Smooth muscle cell of the brain vasculature (primary cell): ENCODE results near the gene CHIT1.
"Not testable (repeated sequence)": the region's sequence is repeated elsewhere in the genome, so short reads cannot be mapped to it uniquely, and the experiment has no call there.

Experiments used
- DNase-seq: peaks from one replicate; pipeline ENCODE4 v3.0.0-alpha.2; 2012; ENCODE audit warnings: low read depth, low spot score

CHIT1 gene

DNA sequence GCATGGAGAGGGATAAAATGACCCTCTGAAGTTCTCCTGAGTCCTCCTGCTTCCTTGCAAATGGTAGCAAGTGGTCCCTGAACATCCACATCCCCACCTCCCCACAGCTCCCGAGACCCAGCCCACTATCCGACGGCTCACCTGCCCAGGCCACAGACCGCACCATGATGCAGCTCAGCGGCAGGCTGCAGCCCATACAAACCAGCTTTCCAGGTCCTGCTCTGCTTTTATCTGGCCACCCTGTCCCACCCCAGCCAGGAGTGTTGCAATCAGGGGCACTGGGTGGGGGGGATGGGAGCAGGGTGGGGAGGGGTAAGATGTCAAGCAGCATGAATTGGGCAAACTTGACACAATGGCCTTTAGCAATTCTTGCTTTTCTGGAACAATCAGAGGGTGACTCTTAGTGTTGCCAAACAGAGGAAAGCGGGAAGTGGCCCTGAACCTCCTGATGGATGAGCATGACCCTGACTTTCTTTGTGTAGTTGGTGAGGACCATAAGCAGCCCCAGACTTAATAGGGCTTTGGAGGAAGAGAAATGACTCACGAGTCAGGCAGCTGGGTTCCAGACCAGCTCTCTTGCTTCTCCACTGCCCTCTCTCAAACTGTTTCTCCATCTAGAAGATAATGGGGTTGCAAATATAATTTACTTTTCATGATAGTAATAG, at the start of gene CHIT1:
Gene CHIT1 (minus strand): TSS at position 203 of the 665 bp plus-strand sequence. CDS start 37 bp downstream, at position 166.
- DNase-seq = no peak

DNA sequence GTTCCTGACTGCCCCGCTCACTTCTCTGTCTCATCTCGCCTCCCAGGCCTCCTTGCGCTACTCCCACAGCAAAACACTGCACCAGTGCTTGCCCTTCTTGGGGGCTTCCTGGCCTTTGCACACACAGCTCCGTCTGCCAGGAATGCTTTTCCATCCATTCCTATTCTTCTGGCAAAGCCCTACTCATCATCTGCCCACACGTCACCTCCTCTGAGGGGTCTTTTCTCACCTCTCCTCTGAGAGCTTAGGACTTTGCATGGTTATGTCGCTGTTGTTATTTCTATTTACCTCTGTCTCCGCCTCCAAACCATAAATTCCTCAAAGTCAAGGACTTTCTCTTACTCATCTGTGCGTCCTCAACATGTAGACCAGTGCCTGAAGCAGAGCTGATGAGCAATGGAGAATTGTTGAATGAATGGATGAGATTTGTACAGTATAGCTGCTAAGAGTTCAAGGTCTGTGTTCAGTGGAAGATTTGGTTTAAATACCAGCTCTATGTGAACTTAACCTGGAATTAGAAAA, 49.5 kb upstream of the CHIT1 start:
- DNase-seq = no peak

DNA sequence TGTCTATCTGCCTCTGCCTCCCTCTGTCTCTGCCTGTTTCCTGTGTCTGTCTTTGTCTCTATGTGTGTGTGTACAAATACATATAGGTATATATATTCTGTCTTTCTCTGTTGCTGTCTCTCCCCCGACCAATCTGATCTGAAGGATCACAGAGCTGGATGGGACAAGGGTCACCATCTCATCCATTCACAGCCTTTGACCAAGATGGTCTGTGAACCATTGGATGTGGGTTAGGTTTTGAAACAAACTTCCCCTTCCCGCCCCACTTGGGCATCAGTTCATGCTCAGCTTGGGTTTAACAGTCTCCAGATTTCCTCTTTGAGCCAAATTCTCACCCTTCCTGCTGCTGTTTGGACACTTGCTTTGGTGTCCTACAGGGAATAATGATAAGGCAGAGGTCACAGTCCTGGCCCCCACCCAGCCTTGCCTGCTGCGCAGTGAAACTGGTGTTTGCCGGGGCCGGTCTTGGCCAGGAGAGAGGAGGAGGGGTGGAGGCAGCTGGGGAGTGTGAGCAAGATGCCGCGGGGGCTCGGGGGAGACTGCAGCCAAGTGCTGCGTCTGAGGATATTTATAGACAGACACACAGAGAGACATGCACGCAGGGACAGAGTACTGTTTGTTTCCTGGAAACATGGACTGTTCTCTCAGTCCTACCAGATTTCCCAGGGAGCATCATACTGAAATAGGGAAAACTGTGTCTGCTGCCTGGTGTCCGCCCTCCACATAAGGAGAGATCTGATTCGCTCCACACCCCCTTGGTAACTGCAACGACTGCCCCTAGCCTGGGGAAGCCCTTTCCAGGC, 48.8 kb upstream of the CHIT1 start:
- no peak for DNase-seq

DNA sequence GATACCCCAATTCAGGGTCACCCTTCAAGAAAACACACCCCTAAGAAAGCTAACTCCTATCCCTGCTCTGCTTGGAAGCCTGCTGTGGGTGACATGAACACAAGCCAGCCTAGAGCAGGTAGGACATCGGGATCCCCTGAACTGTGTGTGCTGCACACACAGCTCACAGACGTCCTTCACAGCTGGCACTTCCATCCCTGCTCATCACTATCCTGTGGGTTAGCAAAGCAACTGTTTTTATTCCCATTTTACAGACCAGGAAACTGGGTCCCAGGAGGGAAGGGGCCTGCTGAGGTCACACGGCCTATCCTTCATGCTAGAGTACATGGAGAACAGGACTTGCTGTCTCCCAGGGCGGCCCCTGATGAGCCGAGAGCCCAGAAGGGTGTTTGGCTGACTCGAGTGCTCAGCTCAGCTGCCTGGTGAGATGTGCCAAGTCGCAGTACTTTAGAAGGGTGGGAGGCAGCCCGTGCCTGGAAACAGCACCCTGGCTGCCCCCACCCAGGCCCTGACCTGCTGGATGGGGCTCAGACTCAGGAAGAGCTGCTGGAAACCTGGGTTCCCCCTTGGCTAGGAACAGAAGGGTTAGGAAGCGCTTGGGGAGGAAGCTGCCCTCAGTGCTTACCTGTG, 47.6 kb upstream of the CHIT1 start:
- no peak for DNase-seq

DNA sequence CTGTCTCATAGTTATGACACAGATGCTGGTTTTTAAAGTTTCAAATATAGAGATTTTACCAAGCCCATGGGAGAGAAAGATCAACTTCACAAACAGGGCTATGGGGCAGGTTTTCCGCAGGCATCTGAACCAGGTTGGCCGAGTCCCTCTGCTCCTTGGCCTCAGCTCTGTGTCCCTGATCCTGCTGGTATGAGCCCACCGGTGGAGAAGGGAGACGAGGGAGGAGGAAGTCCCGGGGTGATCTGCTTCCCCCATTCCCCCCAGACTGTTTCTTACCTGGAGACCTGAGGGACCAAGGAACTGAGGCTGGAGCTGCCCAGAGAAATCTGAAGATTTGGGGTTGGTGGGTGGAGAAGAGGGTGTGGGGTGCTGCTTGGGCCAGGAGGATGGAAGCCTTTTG, 46.9 kb upstream of the CHIT1 start:
- no peak for DNase-seq

DNA sequence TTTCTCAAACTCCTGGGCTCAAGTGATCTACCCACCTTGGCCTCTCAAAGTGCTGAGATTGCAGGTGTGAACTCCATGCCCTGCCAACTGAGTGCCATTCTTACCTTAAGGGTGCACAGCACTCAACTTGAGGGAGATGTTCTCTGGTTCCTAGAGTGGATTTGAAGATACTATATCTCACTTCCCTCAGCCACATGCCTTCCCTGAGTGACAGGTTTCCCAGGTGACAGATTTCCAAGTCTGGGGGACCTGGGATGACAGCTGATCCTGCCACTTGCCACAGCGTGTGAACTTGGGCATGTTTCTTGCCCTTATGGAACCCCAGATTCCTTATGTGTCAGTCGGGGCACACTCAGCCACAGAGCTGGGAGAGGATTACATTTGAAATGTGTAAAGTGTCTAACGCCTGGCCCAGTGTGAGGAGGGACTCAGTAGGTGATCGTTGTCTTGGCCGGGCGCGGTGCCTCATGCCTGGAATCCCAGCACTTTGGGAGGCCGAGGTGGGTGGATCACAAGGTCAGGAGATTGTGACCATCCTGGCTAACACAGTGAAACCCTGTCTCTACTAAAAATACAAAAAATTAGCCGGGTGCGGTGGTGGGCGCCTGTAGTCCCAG, 46.3 kb upstream of the CHIT1 start:
- no peak for DNase-seq

DNA sequence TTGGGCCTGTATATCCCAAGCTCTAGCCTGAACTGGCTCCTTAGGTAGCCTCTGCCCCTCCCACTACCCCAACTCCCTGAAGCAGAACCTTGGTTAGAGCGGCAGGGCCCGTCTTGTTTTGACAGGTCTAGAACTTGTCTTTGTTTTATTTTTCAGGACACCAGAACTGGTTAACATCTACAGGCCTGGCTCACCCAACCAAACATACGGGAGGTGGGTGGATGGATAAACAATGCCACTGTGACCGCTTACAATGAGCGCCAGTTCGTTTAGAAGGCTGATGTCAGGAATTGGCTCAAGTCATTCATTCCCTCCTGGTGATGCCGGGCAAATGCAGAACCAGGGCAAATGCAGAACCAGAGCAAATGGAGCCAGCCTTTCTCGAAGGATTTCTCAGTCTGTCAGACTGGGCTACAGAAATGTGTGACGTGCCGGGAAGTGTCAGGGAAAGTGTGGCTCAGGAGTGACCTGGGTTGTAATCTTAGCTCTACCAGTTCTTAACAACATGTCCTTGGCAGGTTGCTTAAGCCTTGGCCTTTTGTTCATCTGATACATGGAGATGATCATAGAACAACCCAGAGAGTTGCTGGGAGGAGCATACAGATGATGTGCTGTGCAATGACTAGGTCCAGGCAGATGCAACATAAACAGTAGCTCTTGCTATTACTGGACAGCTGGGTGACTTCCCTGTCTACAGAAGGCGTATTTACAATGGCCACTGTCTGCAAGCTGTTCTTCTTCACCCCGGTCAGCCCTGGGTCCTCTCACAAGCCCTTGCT, 45.3 kb upstream of the CHIT1 start:
- DNase-seq = no peak

DNA sequence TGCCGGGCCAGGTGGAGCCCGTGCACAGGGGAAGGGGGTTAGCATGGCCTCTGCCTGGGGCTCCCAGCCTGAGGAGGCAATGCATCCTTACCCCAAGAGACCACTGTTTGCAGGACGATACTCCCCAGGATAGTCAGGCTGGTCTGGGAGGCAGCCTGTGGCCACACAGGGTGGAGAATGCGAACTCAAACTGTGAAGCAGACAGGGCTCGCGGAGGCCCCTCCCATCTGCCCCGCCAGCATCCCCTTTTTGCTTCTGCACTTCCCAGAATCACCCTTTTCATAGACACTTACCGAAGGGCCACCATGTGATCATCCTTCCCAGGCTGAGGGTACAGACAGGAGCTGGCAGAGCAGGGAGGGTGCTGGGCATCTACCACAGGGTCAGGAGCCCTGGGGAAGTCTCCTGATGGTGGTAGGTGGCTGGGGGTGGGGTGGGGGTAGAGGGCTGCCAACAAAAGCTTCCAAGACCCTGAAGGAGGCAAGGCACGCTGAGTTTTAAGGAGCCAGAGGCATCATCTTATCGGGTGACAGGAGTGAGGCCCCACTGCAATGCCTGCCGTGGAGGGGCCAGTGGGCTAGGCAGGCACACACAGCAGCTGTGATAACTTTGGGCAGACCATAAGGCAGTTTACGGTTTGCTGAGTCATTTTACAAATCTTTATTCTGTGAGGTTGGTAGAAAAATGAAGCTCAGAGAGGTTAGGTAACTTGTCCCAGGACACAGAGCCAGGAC, 44.6 kb upstream of the CHIT1 start:
- no peak for DNase-seq

DNA sequence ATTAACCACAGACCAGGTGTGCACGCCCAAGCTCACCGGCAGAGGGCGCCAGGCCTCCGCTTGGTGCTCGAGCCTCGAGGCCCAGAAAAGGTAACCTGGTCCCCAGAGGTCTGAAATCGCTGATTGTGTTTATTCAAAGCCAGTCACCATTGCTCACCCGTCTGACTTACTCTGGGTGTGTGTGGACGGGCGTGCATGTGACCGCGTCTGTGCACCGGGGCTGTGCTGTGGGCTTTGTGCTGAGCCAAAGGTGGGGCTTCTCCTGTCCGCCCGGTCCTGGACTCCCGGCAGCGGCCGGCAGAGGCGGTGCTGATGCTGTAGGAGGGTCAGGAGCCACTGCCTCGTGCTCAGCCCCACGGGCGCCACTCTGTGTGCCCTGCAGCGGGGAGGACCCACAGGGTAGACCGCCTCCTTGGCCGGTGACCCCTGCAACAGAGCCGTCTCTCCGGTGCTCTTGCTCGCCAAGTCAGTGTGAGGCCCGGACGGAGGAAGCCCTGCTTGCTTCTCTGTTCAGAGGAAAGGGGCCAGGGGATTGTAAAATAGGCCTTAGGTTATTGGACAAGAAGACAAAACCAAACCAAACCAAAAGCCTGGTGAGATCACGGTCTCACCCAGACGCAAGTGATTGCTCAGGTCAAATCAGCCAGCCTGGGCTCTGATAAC, 43.9 kb upstream of the CHIT1 start:
- DNase-seq = no peak

DNA sequence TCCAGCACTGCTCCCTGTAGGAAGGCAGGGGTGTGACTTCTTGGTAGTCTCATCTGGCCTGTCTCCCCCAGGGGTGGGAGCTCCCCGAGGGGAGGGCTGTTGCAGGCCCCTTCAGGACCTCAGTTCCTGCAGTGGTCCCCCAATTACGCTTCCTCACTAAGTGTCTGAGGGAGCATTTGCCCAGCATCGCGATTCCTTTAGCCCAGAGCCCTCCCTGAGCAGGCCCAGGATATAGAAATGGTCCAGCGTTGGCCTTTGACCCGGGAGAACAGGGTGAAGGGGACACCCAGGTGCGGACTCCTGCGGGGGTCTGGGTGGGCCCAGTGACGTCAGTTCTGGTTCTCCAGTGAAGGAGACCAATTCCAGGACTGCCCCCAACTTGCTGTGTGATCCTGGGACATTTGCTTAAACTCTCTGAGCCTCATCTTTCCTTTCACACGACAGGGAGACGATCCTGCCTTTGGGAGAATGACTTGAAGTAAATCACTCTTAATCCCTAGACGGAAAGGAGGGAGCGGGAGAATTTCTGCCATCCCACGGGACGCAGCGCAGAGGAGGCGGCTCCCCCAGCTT, 43.2 kb upstream of the CHIT1 start:
- no peak for DNase-seq

DNA sequence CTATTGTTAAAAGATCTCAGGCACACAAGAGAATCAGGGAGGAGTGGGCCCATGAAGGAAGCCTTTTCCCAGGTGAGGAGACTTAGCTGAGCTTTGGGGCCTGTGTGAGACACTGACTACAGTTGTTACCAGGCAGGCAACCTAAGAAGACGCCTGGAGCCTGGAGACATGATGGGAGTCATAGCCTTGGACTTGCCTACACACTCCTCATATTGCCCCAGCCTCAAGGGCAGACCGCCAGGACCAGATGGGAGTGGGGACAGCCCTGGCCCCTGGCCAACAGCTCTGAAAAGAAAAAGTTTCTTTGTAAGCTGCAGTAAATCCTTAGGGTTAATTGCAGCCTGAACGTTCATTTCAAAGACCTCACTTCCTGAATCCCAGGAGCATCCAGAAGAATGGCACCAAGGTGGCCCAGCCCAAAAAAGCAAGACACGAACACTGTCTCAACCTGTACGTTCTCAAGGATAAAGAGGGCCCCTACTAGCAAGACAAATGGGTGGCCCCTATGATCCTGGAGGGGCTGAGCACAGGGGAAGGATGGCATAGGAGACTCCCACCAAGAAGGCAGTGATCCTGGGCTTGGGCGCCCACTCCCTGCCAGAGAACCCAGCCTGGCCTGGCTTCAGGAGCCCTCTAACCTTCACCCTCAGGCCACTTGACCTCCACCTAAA, 42.6 kb upstream of the CHIT1 start:
- no peak for DNase-seq

DNA sequence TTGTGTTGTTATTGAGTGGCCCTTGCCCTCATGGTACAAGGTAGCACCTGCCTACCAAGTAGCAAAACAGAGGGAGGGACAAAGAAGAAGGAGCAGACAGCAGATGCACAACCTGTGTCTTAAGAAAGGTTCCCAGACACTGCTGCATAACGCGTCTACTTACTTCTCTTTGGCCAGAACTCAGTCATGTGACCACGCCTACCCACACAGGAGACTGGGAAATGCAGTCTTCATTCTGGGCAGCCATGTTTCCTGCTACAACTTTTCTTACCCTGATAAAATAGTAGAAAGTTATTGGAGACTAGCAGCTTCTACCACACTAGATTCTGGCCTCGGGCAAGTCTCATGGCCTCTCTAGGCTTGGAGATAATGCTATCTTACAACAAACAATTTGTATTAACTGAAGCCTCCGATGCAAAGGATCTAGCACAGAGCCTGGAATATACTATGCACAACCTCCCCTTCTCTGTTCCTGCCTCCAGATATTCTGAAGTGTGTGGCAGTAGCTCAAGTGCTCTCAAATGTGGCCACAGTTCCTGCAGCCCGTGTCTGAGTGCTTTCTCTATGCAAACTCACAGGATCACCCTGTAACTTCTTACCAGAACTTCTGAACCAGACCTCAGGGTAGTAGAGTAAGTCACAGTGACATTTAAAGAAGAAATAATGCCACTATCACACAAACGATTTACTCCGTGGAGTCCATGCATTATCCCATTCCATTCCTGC, 41.7 kb upstream of the CHIT1 start:
- no peak for DNase-seq

DNA sequence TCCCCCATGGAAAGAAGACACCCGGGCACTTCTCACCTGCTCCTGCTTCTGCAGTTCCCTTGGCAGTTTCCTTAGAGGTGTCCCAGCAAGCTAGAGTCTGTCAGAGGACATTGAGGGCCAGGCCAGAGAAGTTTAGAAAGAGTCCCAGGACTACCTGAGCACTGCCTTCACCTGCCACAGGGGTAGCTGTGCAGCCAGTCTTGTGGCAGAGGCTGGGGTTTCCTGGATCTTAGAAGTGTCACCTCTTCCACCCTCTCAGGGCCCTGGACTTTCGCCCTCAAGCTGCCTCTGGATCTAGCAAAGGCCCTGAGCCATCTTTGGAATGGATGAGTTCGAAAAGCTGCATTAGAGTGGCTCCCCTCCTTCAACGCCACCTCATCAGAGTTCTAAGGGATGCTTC, 41.0 kb upstream of the CHIT1 start:
- no peak for DNase-seq

DNA sequence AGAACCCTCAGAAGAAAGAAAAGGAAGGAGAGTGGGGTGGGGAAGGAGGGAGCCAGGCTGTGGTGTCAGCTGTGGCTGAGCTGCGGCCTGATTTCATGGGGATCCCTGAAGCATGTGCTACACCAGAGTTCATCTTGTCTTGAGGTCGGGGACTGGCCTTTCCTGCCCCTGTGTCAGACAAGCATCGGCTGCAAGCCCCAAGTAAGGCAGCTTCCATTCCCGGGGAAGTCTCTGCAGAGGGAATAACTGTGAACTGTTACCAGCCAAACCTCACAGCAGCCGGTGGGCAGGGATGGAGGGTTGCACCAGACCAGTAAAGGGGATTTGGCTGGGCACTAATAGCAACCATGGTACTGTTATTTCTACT, 40.2 kb upstream of the CHIT1 start:
- no peak for DNase-seq

DNA sequence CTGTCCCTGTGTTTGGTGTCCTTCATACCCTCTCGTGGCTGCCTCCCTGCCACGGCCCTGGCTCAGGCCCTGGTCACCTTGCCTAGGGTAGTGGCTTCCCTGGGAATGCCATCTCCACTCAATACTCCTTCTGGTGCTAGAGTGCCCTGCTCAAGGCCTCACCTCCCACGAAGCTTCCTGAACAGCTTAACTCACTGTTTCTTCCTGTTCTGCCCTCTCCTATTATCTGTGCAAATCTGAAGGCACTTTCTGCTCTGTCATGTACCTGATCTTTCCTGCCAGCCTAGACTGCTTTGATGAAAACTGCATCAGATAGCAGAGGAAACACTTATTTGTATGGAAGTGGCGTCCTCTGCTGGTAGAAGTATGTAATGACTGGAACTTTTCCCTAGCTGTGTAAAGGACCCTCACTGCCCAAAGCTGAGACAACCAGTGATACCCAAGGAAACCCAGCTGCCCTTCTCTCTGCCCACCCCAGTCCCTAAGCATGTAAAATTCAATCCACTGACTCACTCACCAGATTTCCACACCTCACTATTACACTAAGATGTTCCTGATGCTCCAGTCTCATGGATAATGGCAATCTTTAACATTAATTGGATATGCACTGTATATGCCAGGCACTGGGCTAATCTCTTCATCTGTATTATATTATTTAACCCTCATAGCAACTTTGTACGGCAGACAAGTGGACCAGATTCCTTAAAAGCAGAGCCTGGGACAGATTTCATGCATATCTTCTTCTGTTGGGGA, 39.6 kb upstream of the CHIT1 start:
- no peak for DNase-seq

DNA sequence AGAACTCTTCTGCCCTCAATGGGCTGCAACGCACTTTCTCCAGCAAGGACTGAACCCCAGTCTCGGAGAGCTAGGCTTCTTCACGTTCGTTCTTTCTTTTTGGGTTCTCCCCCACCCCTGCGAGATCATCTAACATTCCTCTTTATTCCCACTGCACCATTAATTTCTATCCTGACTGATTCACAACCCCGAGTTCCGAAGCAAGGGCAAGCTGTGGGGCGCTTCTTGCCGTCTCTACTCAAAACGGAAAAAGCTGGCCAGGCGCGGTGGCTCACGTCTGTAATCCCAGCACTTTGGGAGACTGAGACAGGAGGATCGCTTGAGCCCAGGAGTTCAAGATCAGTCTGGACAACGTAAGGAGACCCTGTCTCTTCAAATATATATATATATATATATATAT, 38.4 kb upstream of the CHIT1 start:
- DNase-seq = no peak

DNA sequence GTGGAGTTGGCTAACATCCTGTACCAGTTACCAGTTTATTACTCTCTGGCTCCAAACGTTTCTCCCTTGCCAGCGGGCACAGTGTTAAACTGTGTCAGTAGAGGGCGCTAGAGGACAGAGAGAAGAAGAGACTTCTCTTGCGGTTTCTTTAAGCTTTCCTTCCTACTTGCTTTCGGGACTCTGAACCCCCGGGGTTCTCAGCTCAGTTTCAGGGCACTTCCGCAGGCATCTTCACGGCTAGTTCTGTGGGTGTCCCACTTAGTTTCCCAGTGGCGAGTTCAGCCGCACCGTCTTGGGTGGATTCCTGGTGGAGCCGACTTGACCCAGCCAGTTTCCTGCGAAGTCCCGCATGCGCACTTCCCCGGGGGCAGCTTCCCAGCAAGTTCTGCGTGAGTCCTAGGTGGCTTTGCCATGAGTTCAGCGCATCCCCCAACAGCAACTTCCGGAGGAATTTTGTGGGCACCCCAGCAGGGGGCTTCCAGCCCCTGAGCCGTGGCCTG, 37.9 kb upstream of the CHIT1 start:
- DNase-seq = peak; percentile 74

DNA sequence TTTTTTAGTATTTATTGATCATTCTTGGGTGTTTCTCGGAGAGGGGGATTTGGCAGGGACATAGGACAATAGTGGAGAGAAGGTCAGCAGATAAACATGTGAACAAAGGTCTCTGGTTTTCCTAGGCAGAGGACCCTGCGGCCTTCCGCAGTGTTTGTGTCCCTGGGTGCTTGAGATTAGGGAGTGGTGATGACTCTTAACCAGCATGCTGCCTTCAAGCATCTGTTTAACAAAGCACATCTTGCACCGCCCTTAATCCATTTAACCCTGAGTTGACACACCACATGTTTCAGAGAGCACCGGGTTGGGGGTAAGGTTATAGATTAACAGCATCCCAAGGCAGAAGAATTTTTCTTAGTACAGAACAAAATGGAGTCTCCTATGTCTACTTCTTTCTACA, 36.7 kb upstream of the CHIT1 start:
- DNase-seq = not testable (repeated sequence)
